ENCODE data around the gene FBLN2.
"Not testable (repeated sequence)": the region's sequence is repeated elsewhere in the genome, so short reads cannot be mapped to it uniquely, and the experiment has no call there.

Gene FBLN2

DNA sequence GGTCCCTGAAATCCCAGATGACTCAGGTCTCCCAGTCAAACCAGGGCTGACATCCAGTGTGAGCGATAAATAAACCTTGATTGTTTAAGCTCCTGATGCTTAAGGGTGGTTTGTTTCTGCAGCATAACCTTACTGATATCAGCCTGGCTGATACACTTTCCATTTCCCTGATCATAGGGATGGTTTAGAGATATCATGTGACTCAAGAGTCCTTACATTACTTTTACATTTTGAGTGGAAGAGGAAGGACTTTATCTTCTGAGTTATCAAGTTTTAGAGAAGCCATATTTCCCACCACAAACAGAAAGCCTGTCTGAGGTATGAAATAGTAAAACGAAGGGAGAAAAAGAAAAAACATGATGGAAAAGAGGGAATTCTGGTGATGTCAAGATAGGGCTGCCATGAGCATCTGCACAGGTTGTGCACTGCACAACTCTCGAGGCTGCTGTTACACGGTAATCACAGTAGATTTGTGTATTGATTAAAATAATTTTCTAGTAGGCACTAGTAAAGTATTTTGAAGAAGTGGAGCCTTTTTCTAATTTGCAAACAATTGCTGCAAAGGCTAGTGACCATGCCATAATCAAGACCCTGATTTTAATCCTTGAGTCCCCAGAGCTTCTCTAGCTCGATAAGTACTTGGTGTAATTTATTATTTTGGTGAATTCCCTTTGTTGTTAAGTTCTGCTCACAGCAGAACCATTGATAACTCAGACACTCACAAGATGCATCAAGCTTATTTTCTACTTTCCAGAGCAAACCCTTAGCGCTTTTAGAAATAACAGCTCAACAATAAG is 34.1 kb upstream of the FBLN2 start:
- DNase-seq, result no peak

DNA sequence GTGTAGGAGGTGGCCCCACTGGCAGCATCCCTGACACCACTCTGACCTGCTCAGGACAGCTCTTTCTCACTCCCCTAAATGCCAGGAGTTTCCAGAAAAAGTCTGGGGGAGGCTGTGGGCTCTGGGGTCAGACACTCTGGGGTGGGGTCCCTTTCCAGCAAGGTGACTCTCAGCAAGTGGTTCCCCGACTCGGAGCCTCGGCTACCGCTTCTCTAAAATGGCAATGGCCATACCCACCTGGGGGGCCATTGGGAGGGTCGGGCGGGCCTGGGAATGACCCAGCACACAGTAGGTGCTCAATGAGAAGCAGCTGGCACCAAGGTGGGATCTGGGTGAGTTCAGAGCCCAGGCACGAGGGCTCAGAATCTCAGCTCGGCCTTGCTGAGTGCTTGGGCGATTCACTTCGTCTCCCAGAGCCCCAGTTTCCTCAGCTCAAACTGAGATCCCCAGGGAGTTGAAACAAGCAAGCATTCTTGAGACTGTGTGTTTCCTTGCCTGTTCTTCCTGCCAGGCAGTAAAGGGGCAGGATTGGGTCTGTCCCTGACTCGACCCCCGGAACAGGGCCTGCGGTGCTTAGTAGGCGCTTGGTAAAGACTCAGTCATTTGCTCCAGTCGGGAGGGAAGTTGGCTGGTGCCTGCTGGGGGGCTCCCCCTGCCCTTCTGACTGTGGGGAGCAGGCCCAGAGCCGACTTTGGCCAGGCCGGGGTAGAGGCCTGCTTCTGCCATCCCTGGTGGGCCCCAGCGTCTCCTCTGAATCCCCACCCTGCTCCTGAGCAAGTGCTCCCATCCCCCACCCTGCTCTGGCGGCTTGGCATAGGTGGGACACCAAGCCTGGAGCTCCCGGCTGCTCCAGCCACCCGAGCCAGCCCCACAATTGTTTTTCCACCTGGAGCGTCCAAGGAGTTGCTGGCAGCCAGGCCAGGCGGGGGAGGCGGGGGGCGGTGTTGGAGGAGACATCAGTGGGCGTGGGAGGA is 32.9 kb upstream of the FBLN2 start:
- no peak for DNase-seq

- DNase-seq, result no peak
Observed at GRCh38 chr3:13516760-13517135, 32.2 kb upstream of the FBLN2 start.

- DNase-seq, result no peak
Observed at GRCh38 chr3:13517253-13517977, 31.5 kb upstream of the FBLN2 start.

- no peak for DNase-seq
Observed at GRCh38 chr3:13518516-13518953, 30.4 kb upstream of the FBLN2 start.

DNA sequence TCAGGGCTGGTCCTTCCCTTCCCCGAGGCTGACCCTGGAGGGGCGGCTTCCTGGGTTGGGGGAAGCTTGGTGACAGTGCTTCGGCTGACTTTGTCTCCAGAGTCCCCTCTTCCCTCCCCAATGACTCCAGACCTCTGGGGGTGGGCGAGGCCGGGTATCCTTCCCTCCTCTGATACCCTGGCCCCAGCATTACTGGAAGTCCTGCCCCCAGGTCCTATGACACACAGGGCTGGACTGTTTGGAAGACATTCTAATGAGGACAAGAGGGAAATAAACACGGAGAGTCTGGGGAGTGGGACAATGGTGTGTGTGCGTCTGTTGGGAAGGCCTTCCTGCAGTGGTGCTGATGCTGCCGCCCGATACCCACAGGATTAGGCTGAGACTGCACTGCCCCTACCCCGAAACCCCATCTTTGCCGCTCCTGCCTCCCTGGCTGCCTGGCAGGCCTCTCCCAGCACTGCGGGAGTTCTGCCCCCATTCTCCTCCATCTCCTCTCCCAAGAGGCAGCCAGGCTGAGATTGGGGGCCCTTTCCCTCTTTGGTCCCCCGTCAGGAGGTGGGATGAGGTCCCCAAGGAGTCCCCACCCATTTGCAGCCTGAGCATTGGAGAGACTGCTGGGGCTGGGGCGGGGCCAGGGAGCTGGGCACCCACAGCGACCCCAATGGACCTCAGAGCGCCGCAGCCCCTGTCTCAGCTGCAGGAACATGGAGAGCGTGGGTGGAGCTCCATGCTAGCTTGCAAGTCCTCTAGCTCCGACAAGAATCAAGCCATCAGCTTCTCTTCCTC is 29.7 kb upstream of the FBLN2 start:
- DNase-seq, result no peak

GRCh38 chr3:13520326-13520880 is 28.5 kb upstream of the FBLN2 start:
- no peak for DNase-seq

GRCh38 chr3:13521309-13521708 is 27.6 kb upstream of the FBLN2 start:
- DNase-seq, result no peak

DNA sequence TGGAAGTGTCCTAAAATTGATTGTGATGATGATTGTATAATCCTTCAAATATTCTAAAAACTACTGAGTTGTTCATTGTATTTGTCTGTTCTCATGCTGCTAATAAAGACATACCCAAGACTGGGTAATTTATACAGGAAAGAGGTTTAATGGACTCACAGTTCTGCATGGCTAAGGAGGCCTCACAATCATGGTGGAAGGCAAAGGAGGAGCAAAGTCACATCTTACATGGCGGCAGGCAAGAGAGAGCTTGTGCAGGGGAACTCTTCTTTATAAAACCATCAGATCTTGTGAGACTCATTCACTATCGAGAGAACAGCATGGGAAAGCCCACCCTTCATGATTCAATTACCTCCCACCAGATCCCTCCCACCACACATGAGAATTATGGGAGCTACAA is 27.2 kb upstream of the FBLN2 start:
- not testable (repeated sequence) for DNase-seq

DNA sequence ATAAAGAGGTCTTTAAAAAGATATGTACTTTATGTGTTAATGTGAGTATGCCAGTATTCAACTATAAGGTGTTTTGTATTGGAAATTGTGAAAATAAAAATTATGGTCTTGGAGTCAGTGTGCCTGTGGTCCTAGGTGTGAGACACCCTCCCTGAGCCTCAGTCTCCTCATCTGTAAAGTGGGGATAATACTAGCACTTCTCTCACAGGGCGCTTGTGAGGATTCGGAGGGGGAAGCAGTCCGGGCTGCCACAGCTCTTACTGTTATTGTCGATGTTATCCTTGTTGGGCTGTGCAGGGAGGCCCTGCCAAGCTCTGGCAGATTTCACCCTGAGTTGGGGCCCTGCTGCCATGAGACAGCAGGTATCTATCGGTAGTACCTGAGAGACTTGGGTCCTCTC is 26.7 kb upstream of the FBLN2 start:
- DNase-seq, result no peak

DNA sequence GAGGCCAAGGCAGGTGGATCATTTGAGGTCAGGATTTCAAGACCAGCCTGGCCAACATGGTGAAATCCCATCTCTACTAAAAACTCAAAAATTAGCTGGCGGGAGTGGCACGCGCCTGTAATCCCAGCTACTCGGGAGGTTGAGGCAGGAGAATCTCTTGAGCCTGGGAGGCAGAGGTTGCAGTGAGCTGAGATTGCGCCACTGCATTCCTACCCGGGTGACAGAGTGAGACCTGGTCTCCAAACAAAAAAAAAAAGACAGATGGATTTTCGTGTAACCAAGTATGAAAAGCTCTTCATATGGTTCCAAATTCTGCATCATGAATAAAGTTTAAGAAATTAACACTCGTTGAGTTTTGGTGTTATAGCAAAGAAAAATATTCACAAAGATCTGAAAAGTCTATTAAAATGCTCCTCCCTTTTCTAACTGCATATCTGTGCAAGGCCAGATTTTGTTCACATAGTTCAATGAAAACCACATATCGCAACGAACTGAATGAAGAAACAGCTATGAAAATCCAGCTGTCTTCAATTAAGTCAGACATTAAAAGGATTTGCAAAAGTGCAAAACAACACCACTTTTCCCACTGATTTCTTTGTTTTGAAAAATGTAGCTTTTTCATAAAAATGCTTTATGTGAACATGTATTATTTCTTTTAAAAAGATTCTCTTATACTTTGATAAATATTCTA is 23.8 kb upstream of the FBLN2 start:
- DNase-seq, result no peak

- DNase-seq, result no peak
Observed at GRCh38 chr3:13525827-13526625, 22.9 kb upstream of the FBLN2 start.

GRCh38 chr3:13526626-13526949 is 22.3 kb upstream of the FBLN2 start:
- DNase-seq, result no peak

- DNase-seq, result no peak
Observed at GRCh38 chr3:13528217-13528867, 20.6 kb upstream of the FBLN2 start.

DNA sequence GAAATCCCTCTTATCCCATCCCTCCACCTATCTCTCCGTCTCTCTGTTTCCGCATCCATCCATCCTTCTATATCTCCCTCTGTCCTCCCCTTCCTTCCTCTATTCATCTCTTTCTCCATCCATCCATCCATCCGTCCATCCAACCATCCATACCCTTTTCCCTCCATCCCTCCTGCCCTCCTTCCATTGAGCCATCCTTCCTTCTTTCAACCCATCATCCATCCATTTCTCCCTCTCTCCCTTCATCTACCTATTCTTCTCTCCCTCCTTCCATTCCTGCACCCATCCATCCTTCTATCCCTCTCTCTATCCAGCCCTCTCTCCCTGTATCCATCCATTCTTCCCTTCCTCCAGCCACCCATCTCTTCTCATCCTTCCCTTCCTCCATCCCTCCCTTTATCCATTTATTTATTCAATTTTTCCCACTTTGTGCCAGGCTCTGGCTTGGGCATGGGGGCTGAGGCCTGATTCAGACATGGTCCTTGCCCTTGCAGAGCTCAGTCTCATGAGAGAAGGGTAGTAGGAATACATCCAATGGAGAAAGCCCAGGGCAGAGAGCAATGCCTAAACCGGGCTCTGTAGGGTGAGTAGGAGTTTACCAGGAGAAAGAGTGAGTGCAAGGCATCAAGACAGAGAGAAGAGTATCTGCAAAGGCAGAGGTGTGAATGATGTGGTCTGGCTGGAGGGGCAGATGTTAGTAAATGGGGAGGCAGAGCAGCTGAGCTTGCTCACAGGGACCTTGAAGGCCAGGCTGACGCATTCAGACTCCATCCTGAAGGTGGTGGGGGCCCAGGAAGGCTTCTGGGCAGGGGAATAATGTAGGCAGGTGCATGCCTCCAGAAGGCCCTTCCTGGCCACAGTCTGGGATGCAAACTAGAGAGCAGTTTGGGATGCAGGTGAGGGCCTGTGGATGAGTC is 19.5 kb upstream of the FBLN2 start:
- no peak for DNase-seq

DNA sequence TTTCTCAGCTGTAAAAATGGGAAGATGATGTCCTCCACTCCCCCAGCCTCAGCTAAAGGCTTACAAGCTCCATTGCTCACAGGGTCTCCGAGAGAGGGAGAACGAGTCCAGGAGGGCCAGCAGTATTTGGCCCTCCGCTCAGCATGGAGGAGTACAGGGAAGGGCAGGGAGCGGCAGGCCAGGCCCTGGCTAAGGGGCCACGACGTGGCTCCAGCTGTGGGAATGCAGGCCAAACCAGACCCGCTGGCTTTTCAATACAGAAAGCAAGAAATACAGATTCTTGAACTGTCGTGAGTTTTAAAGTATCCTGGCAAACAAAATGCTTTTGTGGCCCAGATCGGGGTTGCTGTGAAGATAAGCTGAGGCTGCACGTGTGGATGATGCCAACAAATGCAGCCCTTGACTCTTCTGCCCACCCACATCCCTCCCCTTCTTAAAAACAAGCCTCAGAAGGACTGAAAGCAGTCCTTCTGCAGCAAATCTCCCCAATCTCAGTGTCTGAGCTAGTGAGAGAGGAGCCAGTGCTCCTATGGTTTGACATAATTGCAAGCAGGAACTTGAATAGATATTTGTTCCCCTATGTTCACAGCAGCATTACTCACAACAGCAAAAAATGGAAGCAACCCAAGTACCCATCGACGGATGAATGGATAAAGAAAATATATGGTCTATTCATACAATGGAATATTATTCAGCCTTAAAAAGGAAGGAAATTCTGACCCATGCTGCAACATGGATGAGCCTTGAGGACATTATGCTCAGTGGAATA is 18.5 kb upstream of the FBLN2 start:
- DNase-seq, result no peak

DNA sequence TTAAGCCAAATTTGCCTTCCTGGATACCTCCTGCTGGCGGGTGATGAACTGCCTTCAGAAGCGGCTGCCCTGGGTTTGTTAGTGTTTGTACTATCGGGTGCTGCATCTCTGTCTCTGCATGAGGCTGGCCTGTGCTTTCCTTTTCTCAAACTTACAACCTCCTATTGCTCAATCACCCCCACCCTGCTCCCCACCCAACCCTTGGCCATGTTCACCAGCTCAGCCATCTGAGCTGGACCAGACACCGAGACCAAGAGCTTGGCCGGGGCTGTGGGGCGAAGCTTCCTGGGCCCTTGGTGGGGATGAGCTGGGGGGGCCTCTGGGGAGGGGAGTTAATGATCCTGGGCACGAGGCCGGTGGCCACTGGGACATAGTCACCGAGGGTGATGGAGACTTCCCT is 16.8 kb upstream of the FBLN2 start:
- no peak for DNase-seq

- DNase-seq, result no peak
Observed at GRCh38 chr3:13532631-13533030, 16.3 kb upstream of the FBLN2 start.

Data from KG1 (cell line).